IPS DF 6.9 (cell line): Measurements from ENCODE around the gene PXN.
A peak's percentile ranks its signal among the peaks of the same experiment; 100 is the strongest.
"Not testable (repeated sequence)": the region's sequence is repeated elsewhere in the genome, so short reads cannot be mapped to it uniquely, and the experiment has no call there.

Source experiments
- DNase-seq: peaks from one replicate; pipeline ENCODE4 v3.0.0-alpha.2; 2013; ENCODE audit warnings: low read depth, low spot score
- H3K27ac ChIP-seq: one replicate; pipeline ENCODE4 v1.5.1; 2013; ENCODE audit warnings: low read length, control low read depth
- H3K27me3 ChIP-seq: 2 replicates; pipeline ENCODE4 v1.6.1; 2013; ENCODE audit warnings: mild to moderate bottlenecking, low read length; ENCODE audit not compliant: control insufficient read depth, insufficient read depth
- H3K36me3 ChIP-seq: 2 replicates; pipeline ENCODE4 v1.6.1; 2013; ENCODE audit warnings: low read length; ENCODE audit not compliant: control insufficient read depth, insufficient read depth
- H3K4me1 ChIP-seq: 2 replicates; pipeline ENCODE4 v1.6.1; 2013; ENCODE audit warnings: low read length; ENCODE audit not compliant: control insufficient read depth, insufficient read depth
- H3K4me3 ChIP-seq: 2 replicates; pipeline ENCODE4 v1.5.1; 2013; ENCODE audit warnings: mild to moderate bottlenecking, low read length
- H3K9me3 ChIP-seq: 2 replicates; pipeline ENCODE4 v1.6.1; 2013; ENCODE audit warnings: low read length, inconsistent platforms; ENCODE audit not compliant: control insufficient read depth, insufficient read depth
- WGBS: extraction: QIAGEN DNeasy Blood & Tissue Kit; methylation state at CpG from one replicate; pipeline ENCODE4 v1.1.7; 2013; ENCODE audit warnings: mixed read lengths, missing lambda C conversion rate; ENCODE audit not compliant: insufficient read length, insufficient coverage; 5-methylcytosine and 5-hydroxymethylcytosine counted together

Gene PXN

GRCh38 chr12:120239776-120240494 is 25.6 kb downstream of the PXN start:
- Histone ChIP-seq H3K9me3 (no peaks in the 10 kb centered on the region), H3K36me3 (no peaks in the 10 kb centered on the region), H3K4me3 (no peak overlapping the region), H3K27me3 (no peaks in the 10 kb centered on the region), H3K4me1 (peaks cover 5% of the 10 kb centered on the region; the same call in 1 of the 2 replicates), H3K27ac (no peak overlapping the region)
- WGBS, result no CpG with 5 or more reads among the region's 2 CpGs
- no peak for DNase-seq

GRCh38 chr12:120238839-120239445 is 26.6 kb downstream of the PXN start:
- H3K27me3 ChIP-seq, result no peaks in the 10 kb centered on the region
- peaks cover 7% of the 10 kb centered on the region; the same call in 1 of the 2 replicates for H3K4me1 ChIP-seq
- H3K27ac ChIP-seq, result no peak overlapping the region
- DNase-seq, result no peak
- H3K4me3 ChIP-seq, result no peak overlapping the region
- no CpG with 5 or more reads among the region's 12 CpGs for WGBS
- no peaks in the 10 kb centered on the region for H3K9me3 ChIP-seq
- no peaks in the 10 kb centered on the region for H3K36me3 ChIP-seq

DNA sequence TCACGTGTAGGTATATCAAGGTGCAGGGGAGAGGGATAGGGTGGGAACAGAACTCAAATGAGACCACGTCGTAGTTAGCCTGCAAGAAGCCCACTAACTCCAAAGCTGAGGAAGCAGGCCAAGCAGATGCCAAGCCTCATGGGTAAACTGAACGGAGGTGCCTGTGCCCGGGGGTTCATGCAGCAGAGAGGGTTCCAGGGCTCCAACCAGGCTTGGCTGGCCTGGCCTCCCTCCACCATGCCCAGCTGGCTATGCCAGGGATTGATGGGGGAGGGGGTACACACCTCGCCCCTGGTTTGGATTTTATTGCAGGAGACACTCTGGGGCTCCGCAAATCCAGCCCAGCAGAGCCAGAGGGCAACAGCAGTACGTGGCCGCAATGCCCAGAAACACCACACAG is 27.3 kb downstream of the PXN start:
- peaks cover 10% of the 10 kb centered on the region for H3K4me1 ChIP-seq
- DNase-seq, result no peak
- WGBS, result no CpG with 5 or more reads among the region's 9 CpGs
- no peaks in the 10 kb centered on the region for H3K27me3 ChIP-seq
- no peak overlapping the region for H3K4me3 ChIP-seq
- H3K27ac ChIP-seq, result no peak overlapping the region
- no peaks in the 10 kb centered on the region for H3K9me3 ChIP-seq
- H3K36me3 ChIP-seq, result no peaks in the 10 kb centered on the region

DNA sequence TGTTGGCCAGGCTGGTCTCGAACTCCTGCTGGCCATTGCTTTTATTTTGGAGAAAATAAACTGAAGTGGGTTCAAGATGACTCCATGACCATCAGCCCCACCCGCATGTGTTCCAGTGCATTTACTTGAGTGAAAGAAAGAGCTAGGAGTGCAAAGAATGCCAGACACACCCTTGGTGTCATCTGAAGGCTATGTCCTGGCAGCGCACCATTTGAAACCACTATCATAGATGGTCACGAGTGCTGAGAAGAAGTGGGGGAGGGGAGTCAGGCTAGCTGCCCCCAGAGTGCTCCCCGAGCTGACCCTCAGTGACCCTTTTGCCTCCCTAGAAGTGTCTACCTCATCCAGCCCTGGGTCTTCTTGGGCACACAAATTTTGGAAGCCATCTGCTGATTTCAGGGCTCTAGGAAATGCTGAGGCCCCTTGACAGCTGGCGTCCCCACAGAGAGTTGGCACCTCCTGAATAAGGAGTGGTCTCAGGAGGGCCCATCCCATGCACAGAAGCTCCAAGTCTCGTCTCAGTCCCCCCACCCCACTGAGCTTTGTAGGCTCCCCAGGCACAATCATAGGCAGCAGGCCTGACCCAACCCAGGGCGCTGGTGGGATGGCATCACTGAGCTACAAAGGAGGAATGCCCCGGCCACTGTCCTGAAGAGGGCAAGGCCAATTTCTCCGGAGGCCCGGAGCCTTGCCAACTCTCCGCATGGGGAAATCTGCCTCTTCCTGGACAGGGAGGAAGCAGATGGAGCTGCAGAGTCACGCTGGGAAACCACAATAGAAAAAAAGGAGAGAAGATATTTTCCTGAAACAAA is 28.0 kb downstream of the PXN start:
- Histone ChIP-seq H3K4me3 (no peak overlapping the region), H3K27ac (no peak overlapping the region), H3K27me3 (no peaks in the 10 kb centered on the region), H3K9me3 (no peaks in the 10 kb centered on the region), H3K36me3 (no peaks in the 10 kb centered on the region), H3K4me1 (peaks cover 12% of the 10 kb centered on the region)
- no CpG with 5 or more reads among the region's 13 CpGs for WGBS
- DNase-seq, result no peak

GRCh38 chr12:120236809-120237208 is 28.7 kb downstream of the PXN start:
- no CpG with 5 or more reads among the region's 3 CpGs for WGBS
- H3K4me3 ChIP-seq, H3K27ac ChIP-seq, H3K36me3 ChIP-seq, H3K27me3 ChIP-seq, DNase-seq, H3K9me3 ChIP-seq: not testable (repeated sequence)
- peaks cover 14% of the 10 kb centered on the region for H3K4me1 ChIP-seq

DNA sequence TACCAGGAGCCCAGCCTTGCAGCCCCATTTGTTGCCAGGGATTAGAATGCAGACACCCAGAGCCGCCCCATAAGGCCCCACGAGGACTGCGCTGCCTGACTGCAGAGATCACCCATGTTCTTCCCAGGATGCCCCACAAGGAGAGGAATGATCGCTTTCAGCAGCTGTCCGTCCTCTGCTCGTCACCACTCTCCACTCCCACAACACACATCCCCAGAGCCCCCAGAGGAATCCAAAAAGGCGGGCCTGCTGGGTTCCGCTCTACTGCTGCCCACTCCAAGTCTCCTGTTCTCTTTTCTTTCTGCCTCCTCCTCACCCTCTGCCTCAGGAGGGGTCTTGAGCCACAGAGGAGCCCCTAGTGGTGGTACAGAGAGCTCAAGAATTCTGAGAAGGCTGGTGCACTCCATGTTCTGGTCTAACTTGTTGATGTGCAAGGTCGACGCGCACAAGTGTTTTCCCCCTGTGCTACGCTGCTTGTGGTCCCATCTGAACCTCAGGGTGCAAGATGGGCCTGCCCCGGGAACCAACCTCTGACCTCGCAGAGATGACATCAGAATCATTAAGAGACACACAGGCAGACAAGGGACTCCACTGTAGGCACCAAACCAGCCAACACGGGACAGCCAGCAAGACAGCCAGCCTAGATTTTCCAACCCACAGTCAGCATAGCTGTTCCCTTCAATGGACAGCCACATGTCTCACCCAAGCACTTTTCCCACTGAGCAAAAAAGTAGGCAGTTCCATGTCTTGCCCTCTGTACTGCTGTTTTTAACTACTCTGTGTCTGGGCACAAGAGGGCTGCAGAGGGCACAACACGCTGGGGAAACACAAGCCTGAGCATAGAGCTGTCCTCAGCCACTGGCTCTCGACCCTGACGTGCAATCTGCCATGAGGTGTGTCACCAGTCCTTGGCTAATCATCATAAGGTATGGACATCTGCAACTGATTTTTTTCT is 29.9 kb downstream of the PXN start:
- H3K9me3 ChIP-seq, result no peaks in the 10 kb centered on the region
- peaks cover 23% of the 10 kb centered on the region for H3K4me1 ChIP-seq
- no peak for DNase-seq
- H3K27me3 ChIP-seq, result no peaks in the 10 kb centered on the region
- H3K27ac ChIP-seq, result no peak overlapping the region
- H3K36me3 ChIP-seq, result no peaks in the 10 kb centered on the region
- no CpG with 5 or more reads among the region's 18 CpGs for WGBS
- no peak overlapping the region for H3K4me3 ChIP-seq

- H3K4me1 ChIP-seq, result peaks cover 29% of the 10 kb centered on the region
- H3K27me3 ChIP-seq, result no peaks in the 10 kb centered on the region
- H3K36me3 ChIP-seq, result no peaks in the 10 kb centered on the region
- no peak overlapping the region for H3K4me3 ChIP-seq
- no peak overlapping the region for H3K27ac ChIP-seq
- H3K9me3 ChIP-seq, result no peaks in the 10 kb centered on the region
- no CpG with 5 or more reads among the region's 13 CpGs for WGBS
- DNase-seq, result no peak
These were observed 30.7 kb downstream of the PXN start for GRCh38 chr12:120234643-120235368.

DNA sequence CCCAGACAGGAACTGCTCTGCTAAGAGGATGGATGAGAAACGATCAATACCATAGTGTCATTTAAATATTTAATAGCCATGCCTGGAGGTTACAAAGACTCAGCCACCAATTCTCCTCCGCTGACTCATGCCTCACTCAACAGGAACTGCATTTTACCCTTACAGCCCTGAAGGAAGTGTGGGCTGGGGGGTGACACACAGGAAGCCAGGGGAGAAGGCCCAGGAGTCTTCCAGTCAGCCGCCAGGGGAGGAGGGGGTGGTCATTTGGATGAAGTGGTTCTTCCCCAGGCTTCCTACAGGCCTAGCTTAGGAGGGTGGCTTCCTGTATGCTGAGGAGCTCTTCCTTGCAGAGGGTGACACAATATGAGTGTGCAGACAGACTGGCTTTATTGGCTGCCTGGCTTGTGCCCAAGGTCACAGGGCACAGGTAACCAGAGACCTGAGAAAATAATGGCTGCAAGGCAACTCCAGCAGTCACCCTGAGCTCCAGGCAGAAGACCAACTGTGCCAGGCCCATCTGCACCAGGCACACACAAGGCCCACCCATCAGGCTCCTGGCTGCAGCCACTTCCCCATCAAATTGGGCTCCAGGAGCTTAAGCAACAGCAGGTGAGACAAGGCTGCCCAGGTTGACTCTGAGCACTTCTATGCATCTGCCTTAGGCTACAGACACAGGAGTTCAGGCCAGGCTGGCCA is 34.1 kb downstream of the PXN start:
- Histone ChIP-seq H3K4me3 (no peak overlapping the region), H3K9me3 (no peaks in the 10 kb centered on the region), H3K36me3 (no peaks in the 10 kb centered on the region), H3K27me3 (no peaks in the 10 kb centered on the region), H3K27ac (peak overlapping the region; percentile 28), H3K4me1 (peaks cover 39% of the 10 kb centered on the region)
- WGBS, result no CpG with 5 or more reads among the region's 3 CpGs
- DNase-seq, result no peak

DNA sequence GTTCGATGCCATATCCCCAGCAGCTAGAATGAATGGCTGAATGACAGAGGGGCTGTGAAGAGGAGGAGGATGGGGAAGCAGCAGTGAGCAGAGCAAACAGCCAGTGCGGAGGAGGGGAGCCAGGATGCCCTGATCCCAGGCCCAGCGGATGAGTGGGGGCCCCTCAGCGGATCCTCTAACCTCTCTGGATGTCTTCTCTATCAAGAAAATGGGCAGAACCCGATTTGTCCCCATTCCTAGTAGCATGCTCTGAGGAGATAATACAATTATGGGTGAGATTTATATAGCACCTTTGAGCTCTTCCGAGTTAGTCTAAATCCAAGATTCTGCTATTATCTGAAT is 34.6 kb downstream of the PXN start:
- WGBS, result no CpG with 5 or more reads among the region's 6 CpGs
- no peak overlapping the region for H3K4me3 ChIP-seq
- peak overlapping the region; percentile 8 for H3K27ac ChIP-seq

More for the DNA sequence above, 34.6 kb downstream of the PXN start:
- Histone ChIP-seq H3K36me3 (no peaks in the 10 kb centered on the region), H3K4me1 (peaks cover 41% of the 10 kb centered on the region), H3K9me3 (no peaks in the 10 kb centered on the region), H3K27me3 (no peaks in the 10 kb centered on the region)
- DNase-seq, result no peak
